ENCODE results near the gene TECPR1.

GRCh38 chr7:98286093-98286539 is 34.1 kb upstream of the TECPR1 start:
- TF ChIP-seq POLR2A (IDR thresholded peaks at IDR 0.05) = no peak
- TF ChIP-seq, protein P1, sequence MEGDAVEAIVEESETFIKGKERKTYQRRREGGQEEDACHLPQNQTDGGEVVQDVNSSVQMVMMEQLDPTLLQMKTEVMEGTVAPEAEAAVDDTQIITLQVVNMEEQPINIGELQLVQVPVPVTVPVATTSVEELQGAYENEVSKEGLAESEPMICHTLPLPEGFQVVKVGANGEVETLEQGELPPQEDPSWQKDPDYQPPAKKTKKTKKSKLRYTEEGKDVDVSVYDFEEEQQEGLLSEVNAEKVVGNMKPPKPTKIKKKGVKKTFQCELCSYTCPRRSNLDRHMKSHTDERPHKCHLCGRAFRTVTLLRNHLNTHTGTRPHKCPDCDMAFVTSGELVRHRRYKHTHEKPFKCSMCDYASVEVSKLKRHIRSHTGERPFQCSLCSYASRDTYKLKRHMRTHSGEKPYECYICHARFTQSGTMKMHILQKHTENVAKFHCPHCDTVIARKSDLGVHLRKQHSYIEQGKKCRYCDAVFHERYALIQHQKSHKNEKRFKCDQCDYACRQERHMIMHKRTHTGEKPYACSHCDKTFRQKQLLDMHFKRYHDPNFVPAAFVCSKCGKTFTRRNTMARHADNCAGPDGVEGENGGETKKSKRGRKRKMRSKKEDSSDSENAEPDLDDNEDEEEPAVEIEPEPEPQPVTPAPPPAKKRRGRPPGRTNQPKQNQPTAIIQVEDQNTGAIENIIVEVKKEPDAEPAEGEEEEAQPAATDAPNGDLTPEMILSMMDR (IDR thresholded peaks at IDR 0.05) = no peak

Measured in testis (tissue), 2 donors.